Neural cell (in vitro differentiated cells): Measurements from ENCODE around the gene ZNF350.
"Not testable (repeated sequence)": the region's sequence is repeated elsewhere in the genome, so short reads cannot be mapped to it uniquely, and the experiment has no call there.

Experiments
- EP300 ChIP-seq: fragments of 450-650 bp; conservative IDR thresholded peaks from 2 replicates; pipeline ENCODE4 v1.6.1; 2014; ENCODE audit warnings: antibody characterized with exemption, mild to moderate bottlenecking, moderate library complexity; ENCODE audit not compliant: poor library complexity, severe bottlenecking
- EZH2 ChIP-seq: fragments of 200-600, 300-800 bp; shearing (Covaris generic), sonication (generic); IDR thresholded peaks from 2 replicates; pipeline ENCODE4 v1.6.1; 2014; ENCODE audit warnings: antibody characterized with exemption, low read length, borderline replicate concordance, mild to moderate bottlenecking; ENCODE audit not compliant: insufficient read depth, poor library complexity, severe bottlenecking
- MXI1 ChIP-seq: fragments of 450-650 bp; conservative IDR thresholded peaks from 2 replicates; pipeline ENCODE4 v1.6.1; 2014; ENCODE audit warnings: antibody characterized with exemption, mild to moderate bottlenecking; ENCODE audit not compliant: poor library complexity, severe bottlenecking
- RAD21 ChIP-seq: fragments of 450-650 bp; conservative IDR thresholded peaks from 2 replicates; pipeline ENCODE4 v1.6.1; 2014; ENCODE audit warnings: antibody characterized with exemption, mild to moderate bottlenecking, moderate library complexity
- REST ChIP-seq: IDR thresholded peaks from 2 replicates; pipeline ENCODE4 v1.6.1; 2012; ENCODE audit warnings: borderline replicate concordance
- SMC3 ChIP-seq: fragments of 450-650 bp; conservative IDR thresholded peaks from 2 replicates; pipeline ENCODE4 v1.6.1; 2014; ENCODE audit warnings: antibody characterized with exemption, mild to moderate bottlenecking, moderate library complexity; ENCODE audit not compliant: poor library complexity
- TF ChIP-seq, protein P1 (sequence below): fragments of 450-650 bp; IDR thresholded peaks from 2 replicates; pipeline ENCODE4 v1.5.1; 2014; ENCODE audit warnings: antibody characterized with exemption, mild to moderate bottlenecking, moderate library complexity; ENCODE audit not compliant: poor library complexity, severe bottlenecking

DNA sequence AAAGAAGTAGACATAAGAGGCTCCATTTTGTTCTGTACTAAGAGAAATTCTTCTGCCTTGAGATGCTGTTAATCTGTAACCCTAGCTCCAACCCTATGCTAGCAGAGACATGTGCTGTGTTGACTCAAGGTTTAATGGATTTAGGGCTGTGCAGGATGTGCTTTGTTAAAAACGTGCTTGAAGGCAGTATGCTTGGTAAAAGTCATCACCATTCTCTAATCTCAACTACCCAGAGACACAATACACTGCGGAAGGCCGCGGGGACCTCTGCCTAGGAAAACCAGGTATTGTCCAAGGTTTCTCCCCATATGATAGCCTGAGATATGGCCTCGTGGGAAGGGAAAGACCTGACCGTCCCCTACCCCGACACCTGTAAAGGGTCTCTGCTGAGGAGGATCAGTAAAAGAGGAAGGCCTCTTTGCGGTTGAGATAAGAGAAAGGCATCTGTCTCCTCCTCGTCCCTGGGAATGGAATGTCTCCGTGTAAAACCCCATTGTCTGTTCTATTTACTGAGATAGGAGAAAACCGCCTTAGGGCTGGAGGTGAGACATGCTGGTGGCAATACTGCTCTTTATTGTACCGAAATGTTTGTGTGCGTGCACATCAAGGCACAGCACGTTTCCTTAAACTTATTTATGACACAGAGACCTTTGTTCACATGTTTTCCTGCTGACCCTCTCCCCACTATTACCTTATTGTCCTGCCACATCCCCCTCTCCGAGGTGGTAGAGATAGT lies 39.8 kb upstream of the ZNF350 start:
- not testable (repeated sequence) for TF ChIP-seq EZH2, RAD21, REST, SMC3, EP300, MXI1
- TF ChIP-seq, protein P1, sequence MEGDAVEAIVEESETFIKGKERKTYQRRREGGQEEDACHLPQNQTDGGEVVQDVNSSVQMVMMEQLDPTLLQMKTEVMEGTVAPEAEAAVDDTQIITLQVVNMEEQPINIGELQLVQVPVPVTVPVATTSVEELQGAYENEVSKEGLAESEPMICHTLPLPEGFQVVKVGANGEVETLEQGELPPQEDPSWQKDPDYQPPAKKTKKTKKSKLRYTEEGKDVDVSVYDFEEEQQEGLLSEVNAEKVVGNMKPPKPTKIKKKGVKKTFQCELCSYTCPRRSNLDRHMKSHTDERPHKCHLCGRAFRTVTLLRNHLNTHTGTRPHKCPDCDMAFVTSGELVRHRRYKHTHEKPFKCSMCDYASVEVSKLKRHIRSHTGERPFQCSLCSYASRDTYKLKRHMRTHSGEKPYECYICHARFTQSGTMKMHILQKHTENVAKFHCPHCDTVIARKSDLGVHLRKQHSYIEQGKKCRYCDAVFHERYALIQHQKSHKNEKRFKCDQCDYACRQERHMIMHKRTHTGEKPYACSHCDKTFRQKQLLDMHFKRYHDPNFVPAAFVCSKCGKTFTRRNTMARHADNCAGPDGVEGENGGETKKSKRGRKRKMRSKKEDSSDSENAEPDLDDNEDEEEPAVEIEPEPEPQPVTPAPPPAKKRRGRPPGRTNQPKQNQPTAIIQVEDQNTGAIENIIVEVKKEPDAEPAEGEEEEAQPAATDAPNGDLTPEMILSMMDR, result not testable (repeated sequence)
